Endodermal cell (in vitro differentiated cells): ENCODE measurements around the gene TMEM170B. TPM values are rescaled to one million over a fixed set of nuclear protein-coding genes. Genes with fewer than 3 reads are reported as not detected.

Experiments used
- DNase-seq: peaks from one replicate; pipeline ENCODE4 v3.0.0-alpha.2; 2017
- H3K27ac ChIP-seq: 2 replicates; pipeline ENCODE4 v1.5.1; 2013; ENCODE audit warnings: mild to moderate bottlenecking, low read depth, low read length, moderate library complexity
- H3K27me3 ChIP-seq: 2 replicates; pipeline ENCODE4 v1.6.1; 2013; ENCODE audit warnings: mild to moderate bottlenecking, low read length, moderate library complexity; ENCODE audit not compliant: insufficient read depth, control insufficient read depth, poor library complexity, severe bottlenecking
- H3K36me3 ChIP-seq: 2 replicates; pipeline ENCODE4 v1.7.0; 2013; ENCODE audit warnings: mild to moderate bottlenecking, low read length, moderate library complexity; ENCODE audit not compliant: control insufficient read depth, insufficient read depth
- H3K4me1 ChIP-seq: one replicate; pipeline ENCODE4 v1.7.0; 2013; ENCODE audit warnings: low read length; ENCODE audit not compliant: control insufficient read depth, insufficient read depth
- H3K4me3 ChIP-seq: 2 replicates; pipeline ENCODE4 v1.5.1; 2013; ENCODE audit warnings: mild to moderate bottlenecking, low read length, moderate library complexity
- H3K9ac ChIP-seq: 2 replicates; pipeline ENCODE4 v1.6.1; 2013; ENCODE audit warnings: mild to moderate bottlenecking, low read length, moderate library complexity; ENCODE audit not compliant: poor library complexity, severe bottlenecking; ENCODE audit errors: extremely low read depth
- H3K9me3 ChIP-seq: 2 replicates; pipeline ENCODE4 v1.6.1; 2013; ENCODE audit warnings: mild to moderate bottlenecking, low read length, moderate library complexity; ENCODE audit not compliant: control insufficient read depth
- H3K27ac Mint-ChIP-seq: 2 replicates; pipeline ENCODE4 v1.8.0; 2020; ENCODE audit warnings: mixed read lengths
- H3K27me3 Mint-ChIP-seq: 2 replicates; pipeline ENCODE4 v1.8.0; 2021; ENCODE audit warnings: mild to moderate bottlenecking, mixed read lengths; ENCODE audit not compliant: insufficient read depth
- H3K36me3 Mint-ChIP-seq: 2 replicates; pipeline ENCODE4 v1.8.0; 2020; ENCODE audit warnings: low read depth, mixed read lengths
- H3K4me1 Mint-ChIP-seq: 2 replicates; pipeline ENCODE4 v1.8.0; 2020; ENCODE audit warnings: mixed read lengths
- H3K4me3 Mint-ChIP-seq: 2 replicates; pipeline ENCODE4 v1.8.0; 2020; ENCODE audit warnings: mild to moderate bottlenecking, moderate library complexity, mixed read lengths
- H3K9me3 Mint-ChIP-seq: 2 replicates; pipeline ENCODE4 v1.8.0; 2020; ENCODE audit warnings: mild to moderate bottlenecking, mixed read lengths
- CTCF ChIP-seq: fragments of 200-600 bp; sonication (generic); conservative IDR thresholded peaks from 2 replicates; pipeline ENCODE4 v1.5.0; 2021; ENCODE audit warnings: antibody characterized with exemption, mild to moderate bottlenecking
- WGBS, 2 experiments: methylation state at CpG; one replicate each; pipeline versions ENCODE4 v1.1.5 to v1.1.7; 2013; ENCODE audit warnings: missing lambda C conversion rate in 2 of 2, mixed read lengths in 1 of 2; ENCODE audit not compliant: insufficient coverage in 1 of 2, insufficient read length in 1 of 2; 5-methylcytosine and 5-hydroxymethylcytosine counted together
- total RNA-seq, 2 donors: library from RNA; stranded (reverse); fragmentation: NEBNext Ultra II Directional in 1 of 2; extraction: Animal tissue kit (Norgen Biotek cat#: 25700) in 1 of 2; gene quantifications; 2 replicates in 1 of 2; 3 replicates in 1 of 2; pipeline ENCODE4 v1.2.1, GENCODE V29; 2021

TMEM170B gene
- total RNA-seq, 2 donors from 2014 or later, result 2.3 to 5.3 TPM

- H3K9ac ChIP-seq, result no peak overlapping the region
- no peaks in the 10 kb centered on the region for H3K36me3 Mint-ChIP-seq
- no peak overlapping the region for H3K27ac Mint-ChIP-seq
- no peak for TF ChIP-seq CTCF
- H3K4me3 Mint-ChIP-seq, result no peak overlapping the region
- DNase-seq, result no peak
- H3K9me3 Mint-ChIP-seq, result no peaks in the 10 kb centered on the region
- no peaks in the 10 kb centered on the region for H3K9me3 ChIP-seq
- H3K4me1 ChIP-seq, result no peaks in the 10 kb centered on the region
- H3K27ac ChIP-seq, result no peak overlapping the region
- H3K4me1 Mint-ChIP-seq, result no peaks in the 10 kb centered on the region
- H3K4me3 ChIP-seq, result no peak overlapping the region
- H3K36me3 ChIP-seq, result no peaks in the 10 kb centered on the region
- H3K27me3 ChIP-seq, result no peaks in the 10 kb centered on the region
- 86 to 95% methylated on average over 1 to 2 of the region's 2 CpGs for WGBS, 2 experiments
- no peaks in the 10 kb centered on the region for H3K27me3 Mint-ChIP-seq
Measured at GRCh38 chr6:11571073-11571472, 33.5 kb downstream of the TMEM170B start.

GRCh38 chr6:11575408-11576033, 38.0 kb downstream of the TMEM170B start:
- TF ChIP-seq CTCF, result peak; percentile 93
- Mint-ChIP-seq H3K36me3 (no peaks in the 10 kb centered on the region), H3K4me3 (no peak overlapping the region), H3K9me3 (no peaks in the 10 kb centered on the region), H3K4me1 (no peaks in the 10 kb centered on the region), H3K27me3 (no peaks in the 10 kb centered on the region), H3K27ac (no peak overlapping the region)
- Histone ChIP-seq H3K4me3 (no peak overlapping the region), H3K9ac (no peak overlapping the region), H3K27ac (no peak overlapping the region), H3K36me3 (no peaks in the 10 kb centered on the region), H3K9me3 (no peaks in the 10 kb centered on the region), H3K27me3 (no peaks in the 10 kb centered on the region), H3K4me1 (no peaks in the 10 kb centered on the region)
- peak; percentile 84 for DNase-seq
- WGBS, 2 experiments, result 47 to 56% methylated on average over 9 to 10 of the region's 10 CpGs

GRCh38 chr6:11580686-11581405, 43.3 kb downstream of the TMEM170B start:
- Histone ChIP-seq H3K36me3 (no peaks in the 10 kb centered on the region), H3K27me3 (no peaks in the 10 kb centered on the region), H3K4me1 (no peaks in the 10 kb centered on the region), H3K27ac (no peak overlapping the region), H3K9me3 (no peaks in the 10 kb centered on the region), H3K9ac (no peak overlapping the region), H3K4me3 (no peak overlapping the region)
- Mint-ChIP-seq H3K9me3 (no peaks in the 10 kb centered on the region), H3K4me1 (peaks cover 3% of the 10 kb centered on the region), H3K36me3 (no peaks in the 10 kb centered on the region), H3K27ac (no peak overlapping the region), H3K27me3 (no peaks in the 10 kb centered on the region), H3K4me3 (no peak overlapping the region)
- DNase-seq, result no peak
- TF ChIP-seq CTCF, result no peak
- WGBS, 2 experiments, result 93 to 100% methylated on average over 1 to 4 of the region's 4 CpGs
